WTC11 (cell line): ENCODE measurements around the gene NEFH. TPM values are rescaled to one million over a fixed set of nuclear protein-coding genes. Genes with fewer than 3 reads are reported as not detected.
"Not testable (repeated sequence)": the region's sequence is repeated elsewhere in the genome, so short reads cannot be mapped to it uniquely, and the experiment has no call there.

Experiments
- ATAC-seq: fragments of 200-7000 bp; cut with Tn5 transposase; 2 replicates; pipeline ENCODE4 v1.10.0; 2021; ENCODE audit warnings: mild to moderate bottlenecking, moderate library complexity
- CTCF ChIA-PET: fragments of 300-600 bp; sonication (Branson Sonifier 250); formaldehyde crosslinking; loops from one replicate; lab custom pipeline; 2021; ENCODE audit warnings: antibody characterized with exemption; lab: Charles Lee
- POLR2A ChIA-PET: fragments of 350-600 bp; sonication (Branson Sonifier 250); formaldehyde crosslinking; loops from one replicate; lab custom pipeline; 2021; ENCODE audit warnings: antibody characterized with exemption; lab: Charles Lee
- DNase-seq: peaks from one replicate; pipeline ENCODE4 v3.0.0; 2021; ENCODE audit warnings: low spot score
- H3K27ac Mint-ChIP-seq: 2 replicates; pipeline ENCODE4 v1.8.0; 2021; ENCODE audit warnings: mixed read lengths
- H3K27me3 Mint-ChIP-seq: 2 replicates; pipeline ENCODE4 v1.8.0; 2021; ENCODE audit warnings: low read depth, mild to moderate bottlenecking, moderate library complexity, mixed read lengths
- H3K36me3 Mint-ChIP-seq: 2 replicates; pipeline ENCODE4 v1.8.0; 2021; ENCODE audit warnings: mixed read lengths
- H3K4me1 Mint-ChIP-seq: 2 replicates; pipeline ENCODE4 v1.8.0; 2022; ENCODE audit warnings: mixed read lengths
- H3K4me3 Mint-ChIP-seq: 2 replicates; pipeline ENCODE4 v1.8.0; 2021; ENCODE audit warnings: mild to moderate bottlenecking, moderate library complexity, mixed read lengths
- H3K9me3 Mint-ChIP-seq: 2 replicates; pipeline ENCODE4 v1.8.0; 2021; ENCODE audit warnings: mixed read lengths
- ELF4 ChIP-seq: sonication (generic); formaldehyde crosslinking; IDR thresholded peaks from 2 replicates; pipeline ENCODE4 v1.8.1; 2022; ENCODE audit warnings: low read depth, mild to moderate bottlenecking, moderate library complexity, missing genetic modification reagents
- JAZF1 ChIP-seq: fragments of 250-450 bp; sonication (Bioruptor Pico); IDR thresholded peaks from 2 replicates; pipeline ENCODE4 v1.9.0; 2021; ENCODE audit warnings: moderate library complexity, mild to moderate bottlenecking, inconsistent platforms
- NFE2L1 ChIP-seq: sonication (generic); formaldehyde crosslinking; IDR thresholded peaks from 2 replicates; pipeline ENCODE4 v1.8.1; 2023; ENCODE audit warnings: missing genetic modification reagents
- NR2C2 ChIP-seq: sonication (generic); formaldehyde crosslinking; IDR thresholded peaks from 2 replicates; pipeline ENCODE4 v1.8.0; 2022; ENCODE audit warnings: mild to moderate bottlenecking, missing genetic modification reagents
- SOX15 ChIP-seq: fragments of 250-450 bp; sonication (Bioruptor Pico); IDR thresholded peaks from 2 replicates; pipeline ENCODE4 v1.9.0; 2021; ENCODE audit warnings: mild to moderate bottlenecking
- TEAD4 ChIP-seq: sonication (generic); formaldehyde crosslinking; IDR thresholded peaks from 2 replicates; pipeline ENCODE4 v1.8.0; 2022; ENCODE audit warnings: mild to moderate bottlenecking, missing genetic modification reagents
- ZNF232 ChIP-seq: sonication (generic); formaldehyde crosslinking; IDR thresholded peaks from 2 replicates; pipeline ENCODE4 v1.8.0; 2022; ENCODE audit warnings: mild to moderate bottlenecking, missing genetic modification reagents
- ZNF317 ChIP-seq: sonication (generic); formaldehyde crosslinking; IDR thresholded peaks from 2 replicates; pipeline ENCODE4 v1.8.1; 2023; ENCODE audit warnings: low read depth, mild to moderate bottlenecking, moderate library complexity, missing genetic modification reagents, borderline replicate concordance
- total RNA-seq: library from RNA; stranded (reverse); gene quantifications from 3 replicates; pipeline ENCODE4 v1.2.3, GENCODE V29; 2021
- TF ChIP-seq, protein P1 (sequence below): sonication (generic); formaldehyde crosslinking; IDR thresholded peaks from 2 replicates; pipeline ENCODE4 v1.8.0; 2022; ENCODE audit warnings: mild to moderate bottlenecking, missing genetic modification reagents
- TF ChIP-seq, protein P2 (sequence below): sonication (generic); formaldehyde crosslinking; IDR thresholded peaks from 2 replicates; pipeline ENCODE4 v1.8.0; 2022; ENCODE audit warnings: mild to moderate bottlenecking, missing genetic modification reagents
- TF ChIP-seq, protein P3 (sequence below): sonication (generic); formaldehyde crosslinking; IDR thresholded peaks from 2 replicates; pipeline ENCODE4 v1.8.0; 2023; ENCODE audit warnings: mild to moderate bottlenecking, missing genetic modification reagents
- TF ChIP-seq, protein P4 (sequence below): sonication (generic); formaldehyde crosslinking; IDR thresholded peaks from 2 replicates; pipeline ENCODE4 v1.8.1; 2023; ENCODE audit warnings: mild to moderate bottlenecking, moderate library complexity, missing genetic modification reagents
- TF ChIP-seq, protein P5 (sequence below): sonication (generic); formaldehyde crosslinking; IDR thresholded peaks from 2 replicates; pipeline ENCODE4 v1.8.1; 2022; ENCODE audit warnings: low read depth, missing genetic modification reagents, borderline replicate concordance
- TF ChIP-seq, protein P6 (sequence below): fragments of 250-450 bp; sonication (Bioruptor Pico); IDR thresholded peaks from 2 replicates; pipeline ENCODE4 v1.9.0; 2021; ENCODE audit warnings: moderate library complexity, mild to moderate bottlenecking, inconsistent platforms, borderline replicate concordance
- TF ChIP-seq, protein P7 (sequence below): fragments of 250-450 bp; sonication (Bioruptor Pico); IDR thresholded peaks from 2 replicates; pipeline ENCODE4 v2.1.2; 2022; ENCODE audit warnings: mild to moderate bottlenecking, moderate library complexity

The NEFH gene
- total RNA-seq, 1 experiment from 2014 or later: 2.6 TPM

DNA sequence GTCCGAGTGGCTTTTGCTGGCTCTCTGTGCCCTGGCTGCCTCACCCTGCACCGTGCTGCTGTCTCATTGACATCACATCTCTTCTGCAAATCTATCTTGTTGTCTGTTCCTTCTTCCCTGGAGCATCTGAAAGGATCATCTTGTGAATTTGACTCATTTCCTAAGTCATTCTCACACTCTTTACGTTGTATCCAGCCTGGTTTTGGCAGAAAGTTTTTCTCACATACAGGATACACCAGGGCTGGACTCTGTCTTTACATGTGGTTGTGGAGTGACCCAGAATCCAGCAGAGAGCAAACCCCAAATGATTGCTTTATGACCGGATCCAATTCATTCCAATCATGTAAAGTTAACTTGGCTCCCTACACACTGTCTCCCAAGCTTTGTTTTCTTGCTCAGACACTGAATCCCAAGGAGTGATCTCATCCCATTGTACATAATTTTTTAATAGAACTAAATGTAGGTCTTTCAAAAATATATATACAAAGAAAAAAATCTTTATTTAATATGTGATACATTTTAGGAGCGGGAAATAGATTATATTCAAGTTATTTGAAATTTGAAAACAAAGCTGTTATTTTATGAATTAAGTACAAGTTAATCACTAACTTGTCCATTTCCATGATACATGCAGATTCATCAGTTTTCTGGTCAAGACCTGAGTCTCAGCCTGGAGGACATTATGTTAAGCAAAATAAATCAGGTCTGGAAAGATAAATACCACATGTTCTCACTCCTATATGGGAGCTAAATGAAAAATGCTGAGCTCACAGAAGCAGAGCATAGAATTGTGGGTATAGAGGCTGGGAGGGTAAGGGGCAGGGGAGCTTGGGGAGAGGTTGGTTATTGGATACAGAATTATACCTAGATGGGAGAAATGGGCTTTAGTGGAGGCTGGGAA lies 44.5 kb upstream of the NEFH start:
- TF ChIP-seq NFE2L1 (CRISPR knock-in tag) (no peak), SOX15 (CRISPR knock-in tag) (no peak), TEAD4 (CRISPR knock-in tag) (no peak), ZNF232 (CRISPR knock-in tag) (no peak), NR2C2 (CRISPR knock-in tag) (no peak), ELF4 (CRISPR knock-in tag) (no peak)
- TF ChIP-seq, protein P1, sequence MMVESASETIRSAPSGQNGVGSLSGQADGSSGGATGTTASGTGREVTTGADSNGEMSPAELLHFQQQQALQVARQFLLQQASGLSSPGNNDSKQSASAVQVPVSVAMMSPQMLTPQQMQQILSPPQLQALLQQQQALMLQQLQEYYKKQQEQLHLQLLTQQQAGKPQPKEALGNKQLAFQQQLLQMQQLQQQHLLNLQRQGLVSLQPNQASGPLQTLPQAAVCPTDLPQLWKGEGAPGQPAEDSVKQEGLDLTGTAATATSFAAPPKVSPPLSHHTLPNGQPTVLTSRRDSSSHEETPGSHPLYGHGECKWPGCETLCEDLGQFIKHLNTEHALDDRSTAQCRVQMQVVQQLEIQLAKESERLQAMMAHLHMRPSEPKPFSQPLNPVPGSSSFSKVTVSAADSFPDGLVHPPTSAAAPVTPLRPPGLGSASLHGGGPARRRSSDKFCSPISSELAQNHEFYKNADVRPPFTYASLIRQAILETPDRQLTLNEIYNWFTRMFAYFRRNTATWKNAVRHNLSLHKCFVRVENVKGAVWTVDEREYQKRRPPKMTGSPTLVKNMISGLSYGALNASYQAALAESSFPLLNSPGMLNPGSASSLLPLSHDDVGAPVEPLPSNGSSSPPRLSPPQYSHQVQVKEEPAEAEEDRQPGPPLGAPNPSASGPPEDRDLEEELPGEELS (CRISPR knock-in tag): no peak
- TF ChIP-seq, protein P2, sequence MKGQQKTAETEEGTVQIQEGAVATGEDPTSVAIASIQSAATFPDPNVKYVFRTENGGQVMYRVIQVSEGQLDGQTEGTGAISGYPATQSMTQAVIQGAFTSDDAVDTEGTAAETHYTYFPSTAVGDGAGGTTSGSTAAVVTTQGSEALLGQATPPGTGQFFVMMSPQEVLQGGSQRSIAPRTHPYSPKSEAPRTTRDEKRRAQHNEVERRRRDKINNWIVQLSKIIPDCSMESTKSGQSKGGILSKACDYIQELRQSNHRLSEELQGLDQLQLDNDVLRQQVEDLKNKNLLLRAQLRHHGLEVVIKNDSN (CRISPR knock-in tag): no peak
- TF ChIP-seq, protein P3, sequence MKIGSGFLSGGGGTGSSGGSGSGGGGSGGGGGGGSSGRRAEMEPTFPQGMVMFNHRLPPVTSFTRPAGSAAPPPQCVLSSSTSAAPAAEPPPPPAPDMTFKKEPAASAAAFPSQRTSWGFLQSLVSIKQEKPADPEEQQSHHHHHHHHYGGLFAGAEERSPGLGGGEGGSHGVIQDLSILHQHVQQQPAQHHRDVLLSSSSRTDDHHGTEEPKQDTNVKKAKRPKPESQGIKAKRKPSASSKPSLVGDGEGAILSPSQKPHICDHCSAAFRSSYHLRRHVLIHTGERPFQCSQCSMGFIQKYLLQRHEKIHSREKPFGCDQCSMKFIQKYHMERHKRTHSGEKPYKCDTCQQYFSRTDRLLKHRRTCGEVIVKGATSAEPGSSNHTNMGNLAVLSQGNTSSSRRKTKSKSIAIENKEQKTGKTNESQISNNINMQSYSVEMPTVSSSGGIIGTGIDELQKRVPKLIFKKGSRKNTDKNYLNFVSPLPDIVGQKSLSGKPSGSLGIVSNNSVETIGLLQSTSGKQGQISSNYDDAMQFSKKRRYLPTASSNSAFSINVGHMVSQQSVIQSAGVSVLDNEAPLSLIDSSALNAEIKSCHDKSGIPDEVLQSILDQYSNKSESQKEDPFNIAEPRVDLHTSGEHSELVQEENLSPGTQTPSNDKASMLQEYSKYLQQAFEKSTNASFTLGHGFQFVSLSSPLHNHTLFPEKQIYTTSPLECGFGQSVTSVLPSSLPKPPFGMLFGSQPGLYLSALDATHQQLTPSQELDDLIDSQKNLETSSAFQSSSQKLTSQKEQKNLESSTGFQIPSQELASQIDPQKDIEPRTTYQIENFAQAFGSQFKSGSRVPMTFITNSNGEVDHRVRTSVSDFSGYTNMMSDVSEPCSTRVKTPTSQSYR: no peak
- no peaks in the 10 kb centered on the region for H3K36me3 Mint-ChIP-seq
- H3K9me3 Mint-ChIP-seq: no peaks in the 10 kb centered on the region
- DNase-seq (no peak), ATAC-seq (no peak)
- H3K27ac Mint-ChIP-seq: no peak overlapping the region
- peaks cover 26% of the 10 kb centered on the region for H3K4me1 Mint-ChIP-seq
- CTCF ChIA-PET: no interaction called here
- H3K4me3 Mint-ChIP-seq: no peak overlapping the region
- H3K27me3 Mint-ChIP-seq: no peaks in the 10 kb centered on the region
- POLR2A ChIA-PET: interaction anchor here (0.5 kb wide), 1 partner anchor 967 kb away, joined by 3 read pairs; no protein-coding TSS in a partner anchor

DNA sequence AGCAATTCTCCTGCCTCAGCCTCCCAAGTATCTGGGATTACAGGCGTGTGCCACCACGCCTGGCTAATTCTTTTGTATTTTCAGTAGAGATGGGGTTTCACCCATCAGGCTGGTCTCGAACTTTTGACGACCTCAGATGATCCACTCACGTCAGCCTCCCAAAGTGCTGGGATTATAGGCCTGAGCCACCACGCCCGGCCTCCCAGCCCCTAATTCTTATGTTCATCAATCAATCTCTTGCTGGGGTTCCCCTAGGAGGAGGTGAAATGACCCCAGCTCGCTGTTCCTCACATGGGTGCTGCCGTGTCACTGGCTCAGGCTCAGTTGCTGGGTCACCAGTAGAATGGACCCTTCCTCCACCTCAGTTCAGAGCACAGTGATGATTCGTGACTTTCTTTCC lies 41.7 kb upstream of the NEFH start, which contains the start of gene RFPL1:
RFPL1 (plus strand) TSS at position 301 of the 400 bp plus-strand sequence.
- H3K4me1 Mint-ChIP-seq, H3K27me3 Mint-ChIP-seq, ATAC-seq, POLR2A ChIA-PET, H3K9me3 Mint-ChIP-seq, DNase-seq, H3K4me3 Mint-ChIP-seq, H3K27ac Mint-ChIP-seq, H3K36me3 Mint-ChIP-seq, CTCF ChIA-PET: not testable (repeated sequence)

DNA sequence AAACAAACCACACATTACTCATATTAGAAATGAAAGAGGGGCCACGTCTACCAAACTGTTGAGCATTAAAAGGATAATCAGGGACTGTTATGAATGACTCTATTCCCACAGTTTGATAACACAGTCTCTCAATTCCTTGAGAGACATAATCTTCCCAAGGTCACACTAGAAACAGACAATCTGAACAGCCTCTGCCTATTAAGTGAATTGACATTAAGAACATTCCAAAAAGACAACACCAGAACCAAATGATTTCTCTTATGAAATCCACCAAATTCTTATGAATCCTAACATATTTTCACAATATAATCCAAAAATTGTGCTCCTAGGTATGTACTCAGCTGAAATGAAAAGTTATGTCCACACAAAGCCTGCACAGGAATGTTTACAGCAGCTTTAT lies 37.0 kb upstream of the NEFH start:
- Mint-ChIP-seq H3K9me3 (no peaks in the 10 kb centered on the region), H3K27me3 (no peaks in the 10 kb centered on the region)

More for the DNA sequence above, 37.0 kb upstream of the NEFH start:
- Mint-ChIP-seq H3K27ac (no peak overlapping the region), H3K36me3 (no peaks in the 10 kb centered on the region), H3K4me1 (peaks cover 8% of the 10 kb centered on the region; the same call in 1 of the 2 replicates)
- POLR2A ChIA-PET: no interaction called here
- ATAC-seq: no peak
- no peak for DNase-seq
- TF ChIP-seq, protein P4, sequence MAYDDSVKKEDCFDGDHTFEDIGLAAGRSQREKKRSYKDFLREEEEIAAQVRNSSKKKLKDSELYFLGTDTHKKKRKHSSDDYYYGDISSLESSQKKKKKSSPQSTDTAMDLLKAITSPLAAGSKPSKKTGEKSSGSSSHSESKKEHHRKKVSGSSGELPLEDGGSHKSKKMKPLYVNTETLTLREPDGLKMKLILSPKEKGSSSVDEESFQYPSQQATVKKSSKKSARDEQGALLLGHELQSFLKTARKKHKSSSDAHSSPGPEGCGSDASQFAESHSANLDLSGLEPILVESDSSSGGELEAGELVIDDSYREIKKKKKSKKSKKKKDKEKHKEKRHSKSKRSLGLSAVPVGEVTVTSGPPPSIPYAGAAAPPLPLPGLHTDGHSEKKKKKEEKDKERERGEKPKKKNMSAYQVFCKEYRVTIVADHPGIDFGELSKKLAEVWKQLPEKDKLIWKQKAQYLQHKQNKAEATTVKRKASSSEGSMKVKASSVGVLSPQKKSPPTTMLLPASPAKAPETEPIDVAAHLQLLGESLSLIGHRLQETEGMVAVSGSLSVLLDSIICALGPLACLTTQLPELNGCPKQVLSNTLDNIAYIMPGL (CRISPR knock-in tag): no peak
- TF ChIP-seq, protein P5, sequence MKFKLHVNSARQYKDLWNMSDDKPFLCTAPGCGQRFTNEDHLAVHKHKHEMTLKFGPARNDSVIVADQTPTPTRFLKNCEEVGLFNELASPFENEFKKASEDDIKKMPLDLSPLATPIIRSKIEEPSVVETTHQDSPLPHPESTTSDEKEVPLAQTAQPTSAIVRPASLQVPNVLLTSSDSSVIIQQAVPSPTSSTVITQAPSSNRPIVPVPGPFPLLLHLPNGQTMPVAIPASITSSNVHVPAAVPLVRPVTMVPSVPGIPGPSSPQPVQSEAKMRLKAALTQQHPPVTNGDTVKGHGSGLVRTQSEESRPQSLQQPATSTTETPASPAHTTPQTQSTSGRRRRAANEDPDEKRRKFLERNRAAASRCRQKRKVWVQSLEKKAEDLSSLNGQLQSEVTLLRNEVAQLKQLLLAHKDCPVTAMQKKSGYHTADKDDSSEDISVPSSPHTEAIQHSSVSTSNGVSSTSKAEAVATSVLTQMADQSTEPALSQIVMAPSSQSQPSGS: no peak
- no peak for TF ChIP-seq NR2C2 (CRISPR knock-in tag)
- no peak for TF ChIP-seq JAZF1 (CRISPR knock-in tag)
- TF ChIP-seq, protein P6, sequence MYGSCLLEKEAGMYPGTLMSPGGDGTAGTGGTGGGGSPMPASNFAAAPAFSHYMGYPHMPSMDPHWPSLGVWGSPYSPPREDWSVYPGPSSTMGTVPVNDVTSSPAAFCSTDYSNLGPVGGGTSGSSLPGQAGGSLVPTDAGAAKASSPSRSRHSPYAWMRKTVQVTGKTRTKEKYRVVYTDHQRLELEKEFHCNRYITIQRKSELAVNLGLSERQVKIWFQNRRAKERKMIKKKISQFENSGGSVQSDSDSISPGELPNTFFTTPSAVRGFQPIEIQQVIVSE: no peak
- no peak for TF ChIP-seq TEAD4 (CRISPR knock-in tag)
- TF ChIP-seq, protein P7, sequence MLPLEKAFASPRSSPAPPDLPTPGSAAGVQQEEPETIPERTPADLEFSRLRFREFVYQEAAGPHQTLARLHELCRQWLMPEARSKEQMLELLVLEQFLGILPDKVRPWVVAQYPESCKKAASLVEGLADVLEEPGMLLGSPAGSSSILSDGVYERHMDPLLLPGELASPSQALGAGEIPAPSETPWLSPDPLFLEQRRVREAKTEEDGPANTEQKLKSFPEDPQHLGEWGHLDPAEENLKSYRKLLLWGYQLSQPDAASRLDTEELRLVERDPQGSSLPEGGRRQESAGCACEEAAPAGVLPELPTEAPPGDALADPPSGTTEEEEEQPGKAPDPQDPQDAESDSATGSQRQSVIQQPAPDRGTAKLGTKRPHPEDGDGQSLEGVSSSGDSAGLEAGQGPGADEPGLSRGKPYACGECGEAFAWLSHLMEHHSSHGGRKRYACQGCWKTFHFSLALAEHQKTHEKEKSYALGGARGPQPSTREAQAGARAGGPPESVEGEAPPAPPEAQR (CRISPR knock-in tag): no peak
- TF ChIP-seq ELF4 (CRISPR knock-in tag): no peak
- TF ChIP-seq ZNF317: no peak
- TF ChIP-seq, all 79 proteins: peak for 0
- H3K4me3 Mint-ChIP-seq: no peak overlapping the region
- CTCF ChIA-PET: no interaction called here
